Astrocyte (in vitro differentiated cells and primary cell): ENCODE measurements around the gene PRRG4.

Experiments used
- CTCF ChIP-seq: IDR thresholded peaks from 2 replicates; pipeline ENCODE4 v1.5.1; 2011; ENCODE audit warnings: low read depth, mild to moderate bottlenecking, inconsistent platforms, low read length, moderate library complexity; ENCODE audit not compliant: insufficient read depth
- EZH2 ChIP-seq: IDR thresholded peaks from 2 replicates; pipeline ENCODE4 v1.6.1; 2012; ENCODE audit warnings: mild to moderate bottlenecking, low read length, inconsistent platforms; ENCODE audit not compliant: insufficient read depth

- TF ChIP-seq CTCF, result no peak
- no peak for TF ChIP-seq EZH2
These were observed 69.7 kb downstream of the PRRG4 start for GRCh38 chr11:32899438-32899837.
